Measurements from ENCODE around the gene RBM20.
"Not testable (repeated sequence)": the region's sequence is repeated elsewhere in the genome, so short reads cannot be mapped to it uniquely, and the experiment has no call there.

The RBM20 gene

GRCh38 chr10:110704906-110705476 is 60.9 kb downstream of the RBM20 start:
- DNase-seq (ENCODE audit: low read depth in 3 of 3), result no peak

- not testable (repeated sequence) for DNase-seq (ENCODE audit: low read depth in 3 of 3)
Observed at GRCh38 chr10:110705596-110705995, 61.5 kb downstream of the RBM20 start.

- DNase-seq (ENCODE audit: low read depth in 3 of 3), result no peak
Observed at GRCh38 chr10:110706690-110707098, 62.6 kb downstream of the RBM20 start.

GRCh38 chr10:110708776-110709443 is 64.8 kb downstream of the RBM20 start:
- DNase-seq (ENCODE audit: low read depth in 3 of 3), result no peak

GRCh38 chr10:110709444-110709828 is 65.3 kb downstream of the RBM20 start:
- DNase-seq (ENCODE audit: low read depth in 3 of 3), result no peak

- DNase-seq (ENCODE audit: low read depth in 3 of 3), result no peak
Observed at GRCh38 chr10:110709964-110710587, 65.9 kb downstream of the RBM20 start.

GRCh38 chr10:110710621-110711020 is 66.5 kb downstream of the RBM20 start:
- no peak for DNase-seq (ENCODE audit: low read depth in 3 of 3)

GRCh38 chr10:110711382-110711781 is 67.2 kb downstream of the RBM20 start:
- DNase-seq (ENCODE audit: low read depth in 3 of 3), result no peak

GRCh38 chr10:110714356-110714755 is 70.2 kb downstream of the RBM20 start:
- DNase-seq (ENCODE audit: low read depth in 3 of 3), result no peak

- no peak for DNase-seq (ENCODE audit: low read depth in 3 of 3)
Observed at GRCh38 chr10:110717781-110718589, 73.8 kb downstream of the RBM20 start.

- DNase-seq (ENCODE audit: low read depth in 3 of 3), result no peak
Observed at GRCh38 chr10:110721406-110722038, 77.4 kb downstream of the RBM20 start.

GRCh38 chr10:110723224-110723891 is 79.2 kb downstream of the RBM20 start:
- no peak for DNase-seq (ENCODE audit: low read depth in 3 of 3)

GRCh38 chr10:110724116-110724921 is 80.2 kb downstream of the RBM20 start:
- DNase-seq (ENCODE audit: low read depth in 3 of 3), result no peak

- DNase-seq (ENCODE audit: low read depth in 3 of 3), result no peak
Observed at GRCh38 chr10:110724937-110725336, 80.8 kb downstream of the RBM20 start.

GRCh38 chr10:110725801-110726630 is 81.9 kb downstream of the RBM20 start:
- DNase-seq (ENCODE audit: low read depth in 3 of 3), result no peak

GRCh38 chr10:110727785-110728184 is 83.6 kb downstream of the RBM20 start:
- not testable (repeated sequence) for DNase-seq (ENCODE audit: low read depth in 3 of 3)

GRCh38 chr10:110730345-110731050 is 86.4 kb downstream of the RBM20 start:
- DNase-seq (ENCODE audit: low read depth in 3 of 3), result no peak

GRCh38 chr10:110733218-110733952 is 89.2 kb downstream of the RBM20 start:
- DNase-seq (ENCODE audit: low read depth in 3 of 3), result no peak
